T-helper 2 cell (primary cell): ENCODE measurements around the gene FAM168B.

ENCODE experiments used
- DNase-seq, 5 experiments: peaks; one replicate each; pipeline versions ENCODE4 v3.0.0 to v3.0.0-alpha.2; 2012 to 2022

The FAM168B gene

GRCh38 chr2:131016826-131017741 is 76.2 kb downstream of the FAM168B start:
- no peak for DNase-seq

DNA sequence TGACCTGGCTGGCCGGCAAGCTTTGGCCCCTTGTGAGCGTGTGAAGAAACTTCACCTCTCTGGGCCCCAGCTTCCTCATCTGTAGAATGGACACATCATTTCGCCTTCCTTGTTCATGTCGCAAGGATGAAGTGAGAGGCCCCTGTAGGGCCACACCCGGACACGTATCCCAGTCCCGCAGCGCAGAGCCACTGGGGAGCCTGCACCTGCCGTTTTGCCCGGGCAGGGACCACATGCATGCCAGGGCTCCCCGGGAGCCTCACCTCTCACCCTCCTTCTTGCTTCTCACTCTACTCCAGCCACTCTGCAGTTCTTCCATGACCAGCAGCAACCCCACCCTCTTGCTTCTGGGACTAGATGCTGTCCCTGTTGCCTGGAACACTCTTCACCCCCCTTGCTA is 77.5 kb downstream of the FAM168B start:
- no peak for DNase-seq

GRCh38 chr2:131014141-131014540 is 79.1 kb downstream of the FAM168B start:
- no peak for DNase-seq

GRCh38 chr2:131011486-131011885 is 81.8 kb downstream of the FAM168B start:
- no peak for DNase-seq

- DNase-seq = peak in 2 of 5 experiments; percentile 35 to 49
These were observed 82.7 kb downstream of the FAM168B start for GRCh38 chr2:131010566-131010965.

DNA sequence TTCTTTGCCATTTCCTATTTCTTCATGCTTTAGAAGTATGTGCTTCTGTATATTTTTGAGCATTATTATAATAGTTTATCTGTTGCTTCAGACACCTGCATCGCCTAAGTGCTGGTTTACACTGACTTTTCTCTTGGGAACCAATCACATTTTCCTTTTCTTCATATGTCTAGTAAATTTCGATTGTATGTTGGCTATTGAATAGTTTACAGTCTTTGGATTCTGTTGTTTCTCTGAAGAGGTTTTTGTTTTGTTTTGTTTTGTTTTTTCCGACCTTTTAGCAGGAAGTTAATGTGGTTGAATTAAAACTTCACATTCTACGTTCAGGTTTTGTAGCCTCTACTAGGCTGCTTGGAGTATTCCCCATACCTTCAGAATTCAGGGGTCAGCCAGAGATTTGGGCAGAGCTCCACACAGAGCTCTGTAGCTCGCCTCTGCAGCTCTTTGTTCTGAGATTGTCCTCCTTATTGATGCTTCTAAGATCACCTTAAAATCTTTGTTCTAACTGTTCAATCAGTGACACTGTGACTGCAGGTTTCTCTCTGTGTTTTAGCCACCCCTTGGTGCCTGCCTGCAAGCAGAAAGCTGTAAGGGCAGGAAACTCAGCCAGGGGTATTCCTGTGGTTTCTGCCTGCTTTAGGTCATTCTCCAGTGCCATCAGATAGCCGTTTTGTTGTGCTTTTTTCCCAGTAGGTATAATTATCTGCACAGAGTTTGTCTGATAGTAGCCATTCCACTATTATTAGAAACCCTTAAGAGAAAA is 83.4 kb downstream of the FAM168B start:
- no peak for DNase-seq

- DNase-seq = no peak
These were observed 84.3 kb downstream of the FAM168B start for GRCh38 chr2:131008967-131009366.

DNA sequence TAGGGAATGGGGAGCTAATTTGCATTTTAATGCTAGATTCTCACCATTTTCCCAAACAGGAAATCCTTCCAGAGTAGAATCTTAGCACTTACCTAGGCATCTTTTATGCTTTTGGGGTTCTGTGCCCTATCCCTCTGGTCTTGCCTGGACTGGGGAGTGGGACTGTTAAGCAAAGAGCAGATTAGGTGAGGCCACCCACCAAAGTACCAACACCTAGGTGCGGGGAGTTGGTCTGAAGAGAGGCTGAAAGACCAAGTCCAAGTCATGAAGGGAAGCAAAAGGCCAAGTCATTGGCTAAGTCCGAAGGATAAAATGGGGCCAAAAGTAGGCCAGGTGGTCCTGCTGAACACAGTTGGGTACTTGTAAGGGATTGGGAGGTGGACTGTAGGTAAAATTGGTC is 86.7 kb downstream of the FAM168B start:
- no peak for DNase-seq

- DNase-seq = no peak
These were observed 87.9 kb downstream of the FAM168B start for GRCh38 chr2:131005216-131005935.

- no peak for DNase-seq
These were observed 88.6 kb downstream of the FAM168B start for GRCh38 chr2:131004446-131005209.

DNA sequence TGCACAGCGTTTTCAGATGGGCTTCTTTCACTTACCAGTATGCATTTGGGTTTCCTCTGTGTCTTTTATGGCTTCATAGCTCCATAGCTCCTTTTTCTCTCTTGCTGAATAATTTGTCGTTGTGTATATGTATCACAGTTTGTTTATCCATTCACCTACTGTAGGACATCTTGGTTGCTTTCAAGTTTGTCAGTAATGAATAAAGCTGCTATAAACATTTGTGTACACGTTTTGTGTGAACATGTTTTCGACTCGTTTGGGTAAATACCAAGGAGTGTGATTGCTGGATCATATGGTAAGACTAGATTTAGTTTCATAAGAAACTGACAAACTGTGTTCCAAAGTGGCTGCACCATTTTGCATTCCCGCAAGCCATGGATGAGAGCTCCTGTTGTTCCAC is 94.7 kb downstream of the FAM168B start:
- no peak for DNase-seq
